Uterus (tissue), 2 donors: ENCODE data around the gene NEK6.

Experiments
- CTCF ChIP-seq, 4 experiments: fragments of 200-600 bp in 2 of 4; fragments of 450-650 bp in 2 of 4; sonication (generic) in 2 of 4; IDR thresholded peaks; one replicate each; pipeline ENCODE4 v1.5.1; 2016 to 2019; ENCODE audit warnings: antibody characterized with exemption in 4 of 4, mild to moderate bottlenecking in 2 of 4, moderate library complexity in 1 of 4
- POLR2A ChIP-seq, 2 donors: fragments of 450-650 bp; IDR thresholded peaks; one replicate each; pipeline ENCODE4 v1.6.1; 2016; ENCODE audit warnings: antibody characterized with exemption in 2 of 2, mild to moderate bottlenecking in 1 of 2, moderate library complexity in 1 of 2

- TF ChIP-seq CTCF (IDR thresholded peaks at IDR 0.05): no peak
- no peak for TF ChIP-seq POLR2A (IDR thresholded peaks at IDR 0.05)
These were observed 6.0 kb upstream of the NEK6 start for GRCh38 chr9:124251605-124252378.
